GM03348 (cell line): ENCODE data around the gene KIF18B.

Experiments used
- DNase-seq: peaks from one replicate; pipeline ENCODE4 v3.0.0; 2012; ENCODE audit warnings: low spot score

Gene KIF18B

GRCh38 chr17:44875761-44876160 lies 71.8 kb downstream of the KIF18B start:
- no peak for DNase-seq
